Ovary (tissue), 3 donors: ENCODE results near the gene KCNIP1.

Experiments
- CTCF ChIP-seq, 3 donors: fragments of 450-650 bp in 2 of 3; fragments of 200-600 bp in 1 of 3; IDR thresholded peaks; one replicate each; pipeline versions ENCODE4 v1.5.1 to v1.8.0; 2016 to 2022; ENCODE audit warnings: antibody characterized with exemption in 3 of 3, mild to moderate bottlenecking in 1 of 3
- EP300 ChIP-seq: sonication (generic); formaldehyde crosslinking; IDR thresholded peaks from one replicate; pipeline ENCODE4 v1.6.1; 2017; ENCODE audit warnings: antibody characterized with exemption
- POLR2A ChIP-seq: fragments of 450-650 bp; IDR thresholded peaks from one replicate; pipeline ENCODE4 v1.6.1; 2017; ENCODE audit warnings: antibody characterized with exemption, mild to moderate bottlenecking, moderate library complexity
- donor health status: DM: no; HTN: no; CAD: no.

GRCh38 chr5:170513856-170514525, 10.2 kb downstream of the KCNIP1 start:
- TF ChIP-seq CTCF (IDR thresholded peaks at IDR 0.05) (no peak), EP300 (no peak), POLR2A (no peak)
